HepG2 (cell line): Measurements from ENCODE around the gene ZNF71. TPM values are rescaled to one million over a fixed set of nuclear protein-coding genes. Genes with fewer than 3 reads are reported as not detected.

Experiments used
- ASH2L ChIP-seq: fragments of 300-600, 200-600 bp; sonication (generic); IDR thresholded peaks from 2 replicates; pipeline ENCODE4 v1.7.0; 2017; ENCODE audit warnings: low read depth, mild to moderate bottlenecking, moderate library complexity, mixed read lengths, low read length; ENCODE audit not compliant: insufficient read length
- ATF1 ChIP-seq: IDR thresholded peaks from 2 replicates; pipeline ENCODE4 v1.6.1; 2016; ENCODE audit warnings: mild to moderate bottlenecking, control low read depth
- DNMT3B ChIP-seq: conservative IDR thresholded peaks from 2 replicates; pipeline ENCODE4 v1.6.1; 2016; ENCODE audit warnings: missing biosample characterization, control low read depth
- ELF4 ChIP-seq: sonication (generic); formaldehyde crosslinking; IDR thresholded peaks from 2 replicates; pipeline ENCODE4 v1.5.0; 2020; ENCODE audit warnings: missing genetic modification reagents, mild to moderate bottlenecking, moderate library complexity, borderline replicate concordance
- ERF ChIP-seq: IDR thresholded peaks from 2 replicates; pipeline ENCODE4 v1.6.1; 2018; ENCODE audit warnings: missing biosample characterization, missing genetic modification reagents
- GATAD1 ChIP-seq: IDR thresholded peaks from 2 replicates; pipeline ENCODE4 v1.6.1; 2016; ENCODE audit warnings: missing genetic modification reagents, missing compliant biosample characterization
- HNRNPH1 ChIP-seq: fragments of 200-400 bp; formaldehyde crosslinking; optimal IDR thresholded peaks from 2 replicates; pipeline ENCODE3; 2017; ENCODE audit warnings: mild to moderate bottlenecking, low read depth, low read length
- HNRNPK ChIP-seq: fragments of 200-400 bp; formaldehyde crosslinking; IDR thresholded peaks from 2 replicates; pipeline ENCODE4 v1.6.1; 2018; ENCODE audit warnings: low read length, low read depth, moderate library complexity, mild to moderate bottlenecking; ENCODE audit not compliant: poor library complexity, severe bottlenecking
- ISL2 ChIP-seq: sonication (generic); formaldehyde crosslinking; IDR thresholded peaks from 2 replicates; pipeline ENCODE4 v1.5.0; 2020; ENCODE audit warnings: missing genetic modification reagents
- JUND ChIP-seq: sonication (generic); formaldehyde crosslinking; IDR thresholded peaks from 2 replicates; pipeline ENCODE4 v1.8.0; 2022; ENCODE audit warnings: mild to moderate bottlenecking, missing genetic modification reagents
- KLF13 ChIP-seq: sonication (generic); formaldehyde crosslinking; IDR thresholded peaks from 2 replicates; pipeline ENCODE4 v1.4.0; 2020; ENCODE audit warnings: mild to moderate bottlenecking, missing genetic modification reagents
- MAFG ChIP-seq: sonication (generic); formaldehyde crosslinking; IDR thresholded peaks from 2 replicates; pipeline ENCODE4 v1.5.1; 2020; ENCODE audit warnings: mild to moderate bottlenecking, missing genetic modification reagents
- NFKBIZ ChIP-seq: IDR thresholded peaks from 2 replicates; pipeline ENCODE4 v1.6.1; 2018; ENCODE audit warnings: missing genetic modification reagents, missing compliant biosample characterization
- RBM22 ChIP-seq: fragments of 200-400 bp; formaldehyde crosslinking; optimal IDR thresholded peaks from 2 replicates; pipeline ENCODE3; 2017; ENCODE audit warnings: mild to moderate bottlenecking, low read length, moderate library complexity
- SCMH1 ChIP-seq: sonication (generic); formaldehyde crosslinking; IDR thresholded peaks from 2 replicates; pipeline ENCODE4 v1.9.0; 2021; ENCODE audit warnings: missing genetic modification reagents, mild to moderate bottlenecking, borderline replicate concordance
- SMAD3 ChIP-seq: sonication (generic); formaldehyde crosslinking; IDR thresholded peaks from 2 replicates; pipeline ENCODE4 v1.4.0; 2020; ENCODE audit warnings: missing genetic modification reagents
- ZBTB38 ChIP-seq: sonication (generic); formaldehyde crosslinking; IDR thresholded peaks from 2 replicates; pipeline ENCODE4 v1.5.1; 2020; ENCODE audit warnings: mild to moderate bottlenecking, missing genetic modification reagents
- ZBTB7B ChIP-seq: sonication (generic); formaldehyde crosslinking; IDR thresholded peaks from 2 replicates; pipeline ENCODE4 v1.4.0; 2020; ENCODE audit warnings: missing genetic modification reagents
- ZIK1 ChIP-seq: sonication (generic); formaldehyde crosslinking; IDR thresholded peaks from 2 replicates; pipeline ENCODE4 v1.5.0; 2020; ENCODE audit warnings: mild to moderate bottlenecking, low read depth, missing genetic modification reagents, borderline replicate concordance
- ZMAT3 ChIP-seq: sonication (generic); formaldehyde crosslinking; conservative IDR thresholded peaks from 2 replicates; pipeline ENCODE4 v1.7.0; 2021; ENCODE audit warnings: missing genetic modification reagents
- ZNF10 ChIP-seq: sonication (generic); formaldehyde crosslinking; IDR thresholded peaks from 2 replicates; pipeline ENCODE4 v1.4.0; 2020; ENCODE audit warnings: mild to moderate bottlenecking, low read depth, missing genetic modification reagents, borderline replicate concordance
- ZNF256 ChIP-seq: sonication (generic); formaldehyde crosslinking; conservative IDR thresholded peaks from 2 replicates; pipeline ENCODE4 v1.4.0; 2020; ENCODE audit warnings: missing genetic modification reagents
- ZNF496 ChIP-seq: sonication (generic); formaldehyde crosslinking; IDR thresholded peaks from 2 replicates; pipeline ENCODE4 v1.8.1; 2023; ENCODE audit warnings: mild to moderate bottlenecking, moderate library complexity, missing genetic modification reagents; ENCODE audit not compliant: insufficient replicate concordance
- ZNF547 ChIP-seq: sonication (generic); formaldehyde crosslinking; IDR thresholded peaks from 2 replicates; pipeline ENCODE4 v1.5.1; 2020; ENCODE audit warnings: mild to moderate bottlenecking, missing genetic modification reagents
- ZNF609 ChIP-seq: sonication (generic); formaldehyde crosslinking; IDR thresholded peaks from 2 replicates; pipeline ENCODE4 v1.4.0; 2020; ENCODE audit warnings: mild to moderate bottlenecking, missing genetic modification reagents, borderline replicate concordance
- ZNF850 ChIP-seq: sonication (generic); formaldehyde crosslinking; conservative IDR thresholded peaks from 2 replicates; pipeline ENCODE4 v1.9.0; 2021; ENCODE audit warnings: mild to moderate bottlenecking, missing genetic modification reagents
- ZNF891 ChIP-seq: sonication (generic); formaldehyde crosslinking; IDR thresholded peaks from 2 replicates; pipeline ENCODE4 v1.5.0; 2020; ENCODE audit warnings: mild to moderate bottlenecking, missing genetic modification reagents
- ZSCAN30 ChIP-seq: sonication (generic); formaldehyde crosslinking; IDR thresholded peaks from 2 replicates; pipeline ENCODE4 v1.5.0; 2020; ENCODE audit warnings: mild to moderate bottlenecking, missing genetic modification reagents
- polyA plus RNA-seq, 8 experiments: library from polyadenylated mRNA; depleted of rRNA in 3 of 8; stranded (reverse) in 7 of 8; unstranded in 1 of 8; fragments of >200 nt; fragmentation: Illumina TruSeq in 4 of 8; extraction: Trizol in 4 of 8; gene quantifications; 2 replicates each; pipeline versions ENCODE4 v1.2.1 to v1.2.3, GENCODE V29; 2011 to 2016; ENCODE audit warnings: low read depth in 4 of 8, missing spikeins in 1 of 8, mixed read lengths in 1 of 8; ENCODE audit not compliant: insufficient read depth in 1 of 8
- total RNA-seq, 5 experiments: library from RNA; depleted of rRNA; stranded (reverse); fragments of >200 nt; fragmentation: Illumina TruSeq; extraction: Trizol; gene quantifications; 2 replicates each; pipeline ENCODE4 v1.2.3, GENCODE V29; 2016; ENCODE audit warnings: low read depth in 1 of 5

Gene ZNF71
- total and polyA plus RNA-seq, 2 of the 13 experiments (the other 11 are each of a cell fraction or from before 2014, with no cell fraction given), result 2.2 to 4.4 TPM

- peak; percentile 73 for TF ChIP-seq ZNF609 (CRISPR knock-in tag)
- peak; percentile 99 for TF ChIP-seq ZSCAN30 (CRISPR knock-in tag)
- peak; percentile 85; the same call in 1 of the 2 replicates for TF ChIP-seq SCMH1 (CRISPR knock-in tag)
- TF ChIP-seq NFKBIZ, result peak; percentile 99
- no peak for TF ChIP-seq ASH2L
- TF ChIP-seq ZNF547 (CRISPR knock-in tag), result peak; percentile 100
- peak; percentile 98 for TF ChIP-seq ZBTB38 (CRISPR knock-in tag)
- peak; percentile 98 for TF ChIP-seq ZBTB7B (CRISPR knock-in tag)
- peak; percentile 100 for TF ChIP-seq ZNF256 (CRISPR knock-in tag)
- TF ChIP-seq HNRNPH1, result no peak
- peak; percentile 96 for TF ChIP-seq ISL2 (CRISPR knock-in tag)
- TF ChIP-seq ZNF10 (CRISPR knock-in tag), result peak; percentile 72; the same call in 1 of the 2 replicates
- peak; percentile 100 for TF ChIP-seq ZIK1 (CRISPR knock-in tag)
- TF ChIP-seq GATAD1 (CRISPR knock-in tag), result peak; percentile 85
- TF ChIP-seq ZNF496, result peak; percentile 69
- TF ChIP-seq DNMT3B (CRISPR knock-in tag), result peak; percentile 100; the same call in 1 of the 2 replicates
- TF ChIP-seq ZMAT3 (CRISPR knock-in tag), result peak; percentile 100
- TF ChIP-seq ZNF891 (CRISPR knock-in tag), result peak; percentile 100
- TF ChIP-seq KLF13 (CRISPR knock-in tag), result peak; percentile 99
- peak; percentile 100 for TF ChIP-seq ERF (CRISPR knock-in tag)
- TF ChIP-seq ZNF850 (CRISPR knock-in tag), result peak; percentile 97
- TF ChIP-seq RBM22, result no peak
- TF ChIP-seq HNRNPK, result no peak
- peak; percentile 98 for TF ChIP-seq ELF4 (CRISPR knock-in tag)
- peak; percentile 100 for TF ChIP-seq SMAD3 (CRISPR knock-in tag)
- peak; percentile 90 for TF ChIP-seq JUND (CRISPR knock-in tag)
- peak; percentile 81; the same call in 1 of the 2 replicates for TF ChIP-seq MAFG (CRISPR knock-in tag)
- TF ChIP-seq ATF1 (CRISPR knock-in tag), result no peak
Measured at GRCh38 chr19:56637976-56638555, 43.0 kb downstream of the ZNF71 start (continued).
